ENCODE data around the gene PKMYT1.

PKMYT1 gene

DNA sequence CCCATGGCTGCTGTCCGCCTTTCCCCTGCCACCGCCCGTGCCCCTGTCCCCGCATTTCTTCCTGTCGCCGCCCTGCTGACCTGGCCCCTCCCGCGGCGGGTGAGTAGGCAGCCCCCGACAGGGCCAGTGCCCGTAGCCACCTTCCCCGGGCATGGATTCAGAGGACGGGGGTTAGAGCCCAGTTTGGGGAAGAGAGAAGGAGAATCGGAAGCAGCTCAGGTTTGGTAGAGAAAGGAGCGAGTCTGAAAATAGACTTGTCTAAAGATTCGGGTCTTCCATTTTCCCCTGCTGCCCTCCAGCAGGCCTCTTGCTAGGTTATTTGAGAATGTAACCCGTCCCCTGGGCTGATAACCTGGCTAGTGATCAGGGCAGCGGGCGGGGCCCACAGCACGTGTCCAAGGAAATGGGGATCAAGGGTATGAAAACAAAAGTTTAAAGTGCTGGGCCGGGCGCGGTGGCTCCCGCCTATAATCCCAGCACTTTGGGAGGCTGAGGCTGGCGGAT is 24.6 kb upstream of the PKMYT1 start:
- Histone ChIP-seq H3K4me3 (ENCODE audit: low read depth, low read length) (peak overlapping the region; percentile 64), H3K4me1 (ENCODE audit: control insufficient read depth, insufficient read depth, low read length) (peaks cover 25% of the 10 kb centered on the region), H3K9ac (ENCODE audit: low read depth, low read length) (peak overlapping the region; percentile 65), H3K9me3 (ENCODE audit: control insufficient read depth, insufficient read depth, low read length) (no peaks in the 10 kb centered on the region), H3K27me3 (ENCODE audit: control insufficient read depth, insufficient read depth, low read length) (no peaks in the 10 kb centered on the region), H3K36me3 (ENCODE audit: control insufficient read depth, insufficient read depth, low read length) (no peaks in the 10 kb centered on the region)

DNA sequence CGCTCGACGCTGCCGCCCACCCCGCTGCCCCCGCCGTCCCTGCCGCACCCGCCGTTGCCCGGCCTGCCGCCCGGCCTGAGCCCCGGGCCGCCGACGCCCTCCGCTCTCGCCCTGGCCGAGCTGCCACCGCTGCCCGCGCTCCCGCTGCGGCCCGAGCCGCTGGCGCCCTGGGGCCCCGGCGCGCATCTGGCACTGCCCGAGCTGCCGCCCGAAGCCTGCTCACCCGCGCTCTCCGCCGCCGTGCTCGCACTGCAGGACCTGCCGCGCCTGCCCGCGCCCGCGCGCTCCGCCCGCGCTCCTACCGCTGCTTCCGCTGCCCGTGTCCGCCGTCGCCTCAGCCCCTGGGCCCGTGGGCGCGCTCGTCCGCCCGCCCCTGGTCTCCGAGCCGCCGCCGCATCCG is 24.1 kb upstream of the PKMYT1 start:
- no peaks in the 10 kb centered on the region for H3K9me3 ChIP-seq (ENCODE audit: control insufficient read depth, insufficient read depth, low read length)
- no peak overlapping the region for H3K9ac ChIP-seq (ENCODE audit: low read depth, low read length)
- peaks cover 21% of the 10 kb centered on the region for H3K4me1 ChIP-seq (ENCODE audit: control insufficient read depth, insufficient read depth, low read length)
- H3K36me3 ChIP-seq (ENCODE audit: control insufficient read depth, insufficient read depth, low read length): no peaks in the 10 kb centered on the region
- H3K27me3 ChIP-seq (ENCODE audit: control insufficient read depth, insufficient read depth, low read length): no peaks in the 10 kb centered on the region
- no peak overlapping the region for H3K4me3 ChIP-seq (ENCODE audit: low read depth, low read length)

DNA sequence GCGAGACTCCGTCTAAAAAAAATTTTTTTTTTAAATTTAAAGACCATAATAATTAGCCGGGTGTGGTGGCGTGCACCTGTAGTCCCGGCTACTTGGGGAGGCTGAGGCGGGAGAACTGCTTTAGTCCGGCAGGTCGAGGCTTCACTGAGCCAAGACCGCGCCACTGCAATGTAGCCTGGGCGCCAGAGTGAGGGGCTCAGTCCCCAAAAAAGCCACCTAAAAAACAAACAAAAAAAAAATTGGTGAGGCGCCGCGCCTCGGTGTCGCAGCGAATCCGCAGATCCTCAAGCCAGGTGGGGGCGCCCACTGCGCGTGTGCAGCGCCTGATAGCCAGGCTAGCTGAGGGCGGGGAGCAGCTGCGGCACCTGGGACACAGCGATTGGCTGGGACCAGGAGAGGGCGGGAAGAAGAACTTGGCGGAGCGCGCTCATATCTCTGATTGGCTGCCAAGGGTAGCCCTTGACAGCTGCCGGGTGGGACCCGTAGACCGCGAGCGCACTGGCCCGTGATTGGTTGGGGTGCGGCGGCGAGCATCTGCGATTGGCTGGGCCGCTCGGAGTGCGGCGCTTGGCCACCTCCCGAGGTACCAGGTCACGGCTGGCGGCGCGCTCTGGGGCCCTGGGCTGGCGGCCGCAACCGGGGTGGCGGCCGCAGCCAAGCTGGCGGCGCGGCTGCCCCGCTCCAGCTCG is 23.5 kb upstream of the PKMYT1 start:
- H3K36me3 ChIP-seq (ENCODE audit: control insufficient read depth, insufficient read depth, low read length): no peaks in the 10 kb centered on the region
- no peak overlapping the region for H3K9ac ChIP-seq (ENCODE audit: low read depth, low read length)
- H3K4me1 ChIP-seq (ENCODE audit: control insufficient read depth, insufficient read depth, low read length): peaks cover 23% of the 10 kb centered on the region
- no peak overlapping the region for H3K4me3 ChIP-seq (ENCODE audit: low read depth, low read length)
- H3K9me3 ChIP-seq (ENCODE audit: control insufficient read depth, insufficient read depth, low read length): no peaks in the 10 kb centered on the region
- no peaks in the 10 kb centered on the region for H3K27me3 ChIP-seq (ENCODE audit: control insufficient read depth, insufficient read depth, low read length)

DNA sequence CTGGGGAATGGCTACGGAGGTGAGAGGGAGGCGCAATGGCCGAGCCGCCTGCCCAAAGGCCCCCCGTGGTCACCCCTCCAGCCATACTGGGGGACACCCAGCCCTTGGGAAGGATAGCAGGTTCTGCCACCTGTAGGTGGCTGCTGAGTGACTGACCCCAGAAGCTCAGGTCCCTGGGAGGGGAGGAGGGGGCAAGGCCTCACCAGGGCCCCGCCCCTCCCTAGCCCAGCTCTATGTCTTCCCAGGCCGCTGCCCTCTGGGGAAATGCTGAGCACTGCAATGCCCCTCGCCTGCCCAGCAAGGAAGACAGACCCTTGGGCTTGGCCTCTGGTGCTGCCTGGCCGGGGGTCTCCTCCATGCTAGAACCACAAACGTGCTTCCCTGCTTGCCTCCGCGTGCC is 21.1 kb upstream of the PKMYT1 start:
- peaks cover 5% of the 10 kb centered on the region for H3K4me1 ChIP-seq (ENCODE audit: control insufficient read depth, insufficient read depth, low read length)
- no peak overlapping the region for H3K9ac ChIP-seq (ENCODE audit: low read depth, low read length)
- H3K36me3 ChIP-seq (ENCODE audit: control insufficient read depth, insufficient read depth, low read length): no peaks in the 10 kb centered on the region
- no peak overlapping the region for H3K4me3 ChIP-seq (ENCODE audit: low read depth, low read length)
- H3K9me3 ChIP-seq (ENCODE audit: control insufficient read depth, insufficient read depth, low read length): no peaks in the 10 kb centered on the region
- no peaks in the 10 kb centered on the region for H3K27me3 ChIP-seq (ENCODE audit: control insufficient read depth, insufficient read depth, low read length)

DNA sequence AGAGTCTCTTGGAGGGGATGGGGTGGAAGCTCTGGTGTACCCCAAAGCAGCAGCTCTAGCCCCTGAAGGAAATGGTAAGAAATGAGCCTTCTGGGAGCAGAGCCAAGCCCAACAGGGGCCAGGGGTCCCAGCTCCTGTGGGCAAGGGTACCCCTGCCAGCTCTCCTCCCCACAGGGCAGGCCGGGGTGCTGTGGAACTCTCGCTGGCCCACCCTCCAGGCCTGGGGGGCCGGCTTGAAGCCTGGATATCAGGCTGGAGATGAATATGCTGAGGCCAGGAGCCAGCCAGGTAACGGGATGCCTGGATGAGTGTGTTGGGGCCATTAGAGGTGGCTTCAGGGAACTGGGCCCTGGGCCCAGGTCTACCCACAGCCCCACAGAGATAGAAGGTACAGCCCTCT is 20.3 kb upstream of the PKMYT1 start:
- no peaks in the 10 kb centered on the region for H3K9me3 ChIP-seq (ENCODE audit: control insufficient read depth, insufficient read depth, low read length)
- H3K36me3 ChIP-seq (ENCODE audit: control insufficient read depth, insufficient read depth, low read length): no peaks in the 10 kb centered on the region
- H3K9ac ChIP-seq (ENCODE audit: low read depth, low read length): no peak overlapping the region
- H3K4me3 ChIP-seq (ENCODE audit: low read depth, low read length): no peak overlapping the region
- peaks cover 3% of the 10 kb centered on the region for H3K4me1 ChIP-seq (ENCODE audit: control insufficient read depth, insufficient read depth, low read length)
- no peaks in the 10 kb centered on the region for H3K27me3 ChIP-seq (ENCODE audit: control insufficient read depth, insufficient read depth, low read length)

DNA sequence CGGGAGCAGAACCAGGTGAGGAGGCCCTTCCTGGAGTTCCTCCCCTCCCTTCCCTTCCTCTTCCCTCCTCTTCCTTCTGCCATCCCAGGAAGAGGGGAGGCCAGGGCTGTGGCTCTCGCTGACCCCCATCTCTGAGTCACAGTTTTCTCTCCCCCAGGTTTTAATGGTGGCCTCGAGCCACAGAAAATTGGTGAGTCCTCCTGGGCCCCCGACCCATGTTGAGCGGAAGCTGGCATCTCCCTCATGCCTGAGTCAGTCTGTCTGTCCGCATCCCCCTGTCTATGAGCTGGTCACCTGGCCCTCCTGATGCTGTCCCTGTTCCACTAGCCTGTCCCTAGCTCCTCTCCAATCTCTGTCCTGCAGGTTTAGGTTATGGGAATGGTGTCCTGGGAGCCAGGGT is 19.7 kb upstream of the PKMYT1 start:
- Histone ChIP-seq H3K9me3 (ENCODE audit: control insufficient read depth, insufficient read depth, low read length) (no peaks in the 10 kb centered on the region), H3K4me3 (ENCODE audit: low read depth, low read length) (no peak overlapping the region), H3K9ac (ENCODE audit: low read depth, low read length) (no peak overlapping the region), H3K4me1 (ENCODE audit: control insufficient read depth, insufficient read depth, low read length) (peaks cover 3% of the 10 kb centered on the region), H3K36me3 (ENCODE audit: control insufficient read depth, insufficient read depth, low read length) (no peaks in the 10 kb centered on the region), H3K27me3 (ENCODE audit: control insufficient read depth, insufficient read depth, low read length) (no peaks in the 10 kb centered on the region)

DNA sequence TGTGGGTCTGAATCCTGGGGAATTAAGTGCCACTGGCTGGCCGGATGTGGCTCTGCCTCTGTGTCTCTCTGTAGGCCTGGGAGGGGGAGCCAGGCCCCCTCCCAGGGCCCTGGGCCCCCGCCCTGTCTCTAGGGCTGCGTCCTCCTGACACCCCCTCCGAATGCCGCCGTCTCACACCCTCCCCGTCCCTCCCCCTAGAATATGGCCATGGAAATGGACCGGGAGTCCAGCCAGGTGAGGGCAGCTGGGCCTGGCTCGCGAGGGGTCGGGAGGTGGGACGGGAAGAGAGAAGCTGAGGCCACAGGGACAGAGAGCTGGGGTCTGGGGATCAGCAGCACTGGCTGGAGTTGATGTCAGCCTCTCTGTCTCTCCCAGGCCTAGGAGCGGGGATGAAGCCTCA is 16.1 kb upstream of the PKMYT1 start:
- Histone ChIP-seq H3K4me1 (ENCODE audit: control insufficient read depth, insufficient read depth, low read length) (peaks cover 3% of the 10 kb centered on the region), H3K9ac (ENCODE audit: low read depth, low read length) (no peak overlapping the region), H3K36me3 (ENCODE audit: control insufficient read depth, insufficient read depth, low read length) (no peaks in the 10 kb centered on the region), H3K4me3 (ENCODE audit: low read depth, low read length) (no peak overlapping the region), H3K9me3 (ENCODE audit: control insufficient read depth, insufficient read depth, low read length) (no peaks in the 10 kb centered on the region), H3K27me3 (ENCODE audit: control insufficient read depth, insufficient read depth, low read length) (no peaks in the 10 kb centered on the region)

DNA sequence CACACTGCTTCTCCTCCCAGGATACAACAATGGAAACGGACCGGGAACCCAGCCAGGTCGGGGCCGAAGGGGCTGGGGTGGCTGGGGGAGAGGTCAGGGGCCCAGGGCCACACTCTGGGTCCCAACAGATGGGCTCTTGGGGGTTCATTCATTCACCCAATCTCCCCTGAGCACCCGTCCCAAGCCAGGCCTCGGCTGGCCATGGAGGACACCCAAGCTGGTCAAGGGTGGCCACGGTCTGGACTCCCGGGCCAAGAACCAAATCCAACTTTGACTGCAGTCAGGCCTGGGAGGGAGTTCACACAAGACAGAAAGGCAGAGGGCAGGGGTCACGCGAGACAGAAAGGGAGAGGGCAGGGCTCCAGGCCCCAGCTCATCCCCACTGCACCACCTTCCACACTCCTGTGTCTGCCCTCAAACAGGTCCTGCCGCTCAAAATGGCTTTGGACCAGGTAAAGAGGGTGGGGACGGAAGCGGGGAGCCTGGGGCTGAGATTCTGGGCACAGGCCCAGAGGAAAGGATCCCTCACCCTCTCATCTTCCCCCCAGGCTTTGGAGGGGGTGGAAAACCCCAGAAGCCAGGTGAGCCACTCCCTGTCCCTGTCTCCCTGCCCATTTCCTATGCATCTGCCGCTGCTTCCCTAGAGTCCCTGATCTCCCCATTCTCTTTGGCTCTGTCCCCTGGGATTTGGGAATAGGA is 12.3 kb upstream of the PKMYT1 start:
- Histone ChIP-seq H3K27me3 (ENCODE audit: control insufficient read depth, insufficient read depth, low read length) (no peaks in the 10 kb centered on the region), H3K4me1 (ENCODE audit: control insufficient read depth, insufficient read depth, low read length) (peaks cover 7% of the 10 kb centered on the region), H3K4me3 (ENCODE audit: low read depth, low read length) (no peak overlapping the region), H3K9me3 (ENCODE audit: control insufficient read depth, insufficient read depth, low read length) (no peaks in the 10 kb centered on the region), H3K9ac (ENCODE audit: low read depth, low read length) (no peak overlapping the region), H3K36me3 (ENCODE audit: control insufficient read depth, insufficient read depth, low read length) (no peaks in the 10 kb centered on the region)

DNA sequence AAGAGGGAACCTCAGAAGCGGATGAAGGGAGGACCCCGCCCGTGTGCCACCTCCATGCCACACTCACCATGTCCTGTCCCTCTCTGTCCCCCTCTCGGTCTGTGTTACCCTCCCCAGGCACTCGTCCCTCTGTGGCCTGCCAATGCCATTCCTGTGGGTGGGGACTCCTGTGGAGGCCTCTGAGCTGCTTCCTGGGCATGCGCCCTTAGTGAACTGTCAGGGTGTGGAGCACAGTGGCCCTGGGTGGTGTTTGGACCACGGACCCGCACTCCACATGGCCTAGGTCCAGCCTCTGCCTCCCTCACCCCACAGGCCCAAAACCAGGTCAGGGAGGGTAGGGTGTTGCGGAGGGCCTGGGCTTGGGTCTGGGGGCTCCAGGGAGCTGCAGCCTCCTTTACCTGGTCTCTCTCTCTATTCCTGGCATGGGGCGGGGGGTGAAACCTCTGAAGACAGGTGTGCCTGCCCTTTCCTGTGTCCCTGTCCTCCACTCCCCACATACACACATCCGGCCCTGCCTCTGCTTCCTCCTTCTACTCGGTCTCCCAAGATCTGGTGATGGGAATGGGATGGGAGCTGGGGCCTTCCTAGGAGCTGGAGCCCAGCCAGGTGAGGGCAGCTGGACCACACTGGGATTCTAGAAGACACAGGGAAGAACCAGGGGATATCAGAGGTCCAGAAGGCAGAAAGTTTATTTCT is 11.5 kb upstream of the PKMYT1 start:
- Histone ChIP-seq H3K9ac (ENCODE audit: low read depth, low read length) (no peak overlapping the region), H3K4me1 (ENCODE audit: control insufficient read depth, insufficient read depth, low read length) (peaks cover 7% of the 10 kb centered on the region), H3K9me3 (ENCODE audit: control insufficient read depth, insufficient read depth, low read length) (no peaks in the 10 kb centered on the region), H3K36me3 (ENCODE audit: control insufficient read depth, insufficient read depth, low read length) (no peaks in the 10 kb centered on the region), H3K27me3 (ENCODE audit: control insufficient read depth, insufficient read depth, low read length) (no peaks in the 10 kb centered on the region), H3K4me3 (ENCODE audit: low read depth, low read length) (no peak overlapping the region)

DNA sequence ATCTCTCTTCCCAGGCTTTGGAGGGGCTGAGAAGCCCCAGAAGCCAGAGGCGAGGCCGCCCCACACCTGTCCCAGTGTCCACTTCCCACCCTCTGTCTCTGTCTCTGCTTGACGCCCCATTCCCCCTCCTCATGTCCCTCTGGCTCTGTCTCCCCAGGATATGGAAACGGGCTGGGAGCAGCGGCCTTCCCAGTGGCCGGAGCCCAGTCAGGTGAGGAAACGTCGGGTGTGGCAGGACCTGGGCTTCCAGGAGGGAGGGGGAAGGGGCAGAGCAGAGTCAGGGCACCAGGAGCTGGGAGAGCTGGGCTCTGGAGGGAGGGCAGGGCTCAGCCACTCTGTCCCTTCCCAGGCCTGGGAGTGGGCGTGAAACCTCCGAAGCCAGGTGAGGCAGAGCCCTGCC is 10.6 kb upstream of the PKMYT1 start:
- H3K4me3 ChIP-seq (ENCODE audit: low read depth, low read length): no peak overlapping the region
- H3K9ac ChIP-seq (ENCODE audit: low read depth, low read length): no peak overlapping the region
- H3K36me3 ChIP-seq (ENCODE audit: control insufficient read depth, insufficient read depth, low read length): no peaks in the 10 kb centered on the region
- no peaks in the 10 kb centered on the region for H3K9me3 ChIP-seq (ENCODE audit: control insufficient read depth, insufficient read depth, low read length)
- peaks cover 7% of the 10 kb centered on the region for H3K4me1 ChIP-seq (ENCODE audit: control insufficient read depth, insufficient read depth, low read length)
- no peaks in the 10 kb centered on the region for H3K27me3 ChIP-seq (ENCODE audit: control insufficient read depth, insufficient read depth, low read length)

DNA sequence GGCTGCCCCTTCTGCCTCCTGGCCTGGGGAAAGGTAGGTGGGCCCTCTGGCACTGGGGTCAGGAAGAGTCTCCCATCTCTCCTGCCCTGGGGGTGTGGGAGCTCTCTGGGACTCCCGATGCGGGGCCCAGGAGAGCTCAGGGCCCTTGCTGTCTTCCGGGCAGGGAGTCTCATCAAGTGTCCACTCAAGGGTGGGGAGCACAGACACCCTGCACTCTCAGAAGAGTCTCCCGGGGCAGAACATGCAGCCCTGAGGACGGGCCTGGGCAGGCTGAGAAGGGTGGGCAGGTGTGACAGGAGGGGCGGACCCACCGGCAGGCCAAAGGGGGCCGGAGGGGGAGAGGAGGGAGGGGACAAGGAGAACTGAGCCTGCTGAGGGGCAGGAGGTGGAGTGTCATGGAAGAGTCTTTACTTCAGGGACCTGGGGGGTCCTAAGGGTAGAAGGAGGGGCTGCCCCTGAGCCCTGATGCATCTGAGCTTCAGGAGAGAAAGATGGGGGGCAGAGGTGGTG is 8.4 kb upstream of the PKMYT1 start:
- Histone ChIP-seq H3K9ac (ENCODE audit: low read depth, low read length) (no peak overlapping the region), H3K27me3 (ENCODE audit: control insufficient read depth, insufficient read depth, low read length) (no peaks in the 10 kb centered on the region)

More for the DNA sequence above, 8.4 kb upstream of the PKMYT1 start:
- Histone ChIP-seq H3K4me1 (ENCODE audit: control insufficient read depth, insufficient read depth, low read length) (peaks cover 9% of the 10 kb centered on the region), H3K36me3 (ENCODE audit: control insufficient read depth, insufficient read depth, low read length) (no peaks in the 10 kb centered on the region), H3K4me3 (ENCODE audit: low read depth, low read length) (no peak overlapping the region), H3K9me3 (ENCODE audit: control insufficient read depth, insufficient read depth, low read length) (no peaks in the 10 kb centered on the region)
